Measurements from ENCODE around the gene DCUN1D3.

The DCUN1D3 gene, protein sequence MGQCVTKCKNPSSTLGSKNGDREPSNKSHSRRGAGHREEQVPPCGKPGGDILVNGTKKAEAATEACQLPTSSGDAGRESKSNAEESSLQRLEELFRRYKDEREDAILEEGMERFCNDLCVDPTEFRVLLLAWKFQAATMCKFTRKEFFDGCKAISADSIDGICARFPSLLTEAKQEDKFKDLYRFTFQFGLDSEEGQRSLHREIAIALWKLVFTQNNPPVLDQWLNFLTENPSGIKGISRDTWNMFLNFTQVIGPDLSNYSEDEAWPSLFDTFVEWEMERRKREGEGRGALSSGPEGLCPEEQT

DNA sequence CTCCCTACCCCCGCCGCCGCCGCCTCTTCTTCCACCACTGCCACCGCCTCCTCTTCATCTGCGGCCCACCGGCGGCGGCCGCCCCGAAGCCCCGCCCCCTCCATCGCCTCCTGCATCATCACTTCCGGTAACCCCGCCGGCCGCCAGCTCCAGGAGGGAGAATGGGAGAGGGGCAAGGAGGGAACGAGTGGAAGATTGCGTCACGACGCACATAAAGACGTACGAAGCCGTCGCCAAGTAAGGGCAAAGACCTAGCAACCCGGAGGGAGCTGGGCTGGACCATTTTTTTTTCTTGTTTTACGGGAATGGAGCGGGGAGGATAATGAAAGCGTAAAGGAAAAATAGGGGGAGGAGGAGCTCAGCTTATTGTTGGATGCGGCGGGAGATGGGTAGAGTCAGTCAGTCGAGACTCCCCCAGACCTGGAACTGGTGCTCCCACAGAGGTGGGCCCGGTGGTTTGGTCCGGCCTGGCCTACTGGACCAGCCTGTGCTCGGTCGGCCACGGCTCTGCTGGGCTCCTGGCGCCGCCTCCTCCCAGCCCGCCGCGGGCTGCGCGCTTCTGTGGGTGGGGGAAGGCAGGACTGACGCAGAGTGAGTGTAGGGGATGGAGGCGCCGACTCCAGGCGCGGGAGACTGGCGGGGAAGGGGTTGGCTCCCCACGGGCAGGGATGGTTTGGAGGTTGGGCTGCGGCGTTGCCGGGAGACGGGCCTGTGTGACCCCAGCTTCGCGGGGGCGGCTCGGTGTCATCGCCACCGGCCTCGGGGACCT, at the start of gene DCUN1D3, which contains the start of gene LYRM1:
DCUN1D3 (minus strand) TSS at position 60 of the 769 bp plus-strand sequence. CDS start 37,820 bp downstream, outside the sequence.
LYRM1 (plus strand) TSS at position 473 of the 769 bp plus-strand sequence. CDS start 14,785 bp downstream, outside the sequence.
- H3K36me3 ChIP-seq (ENCODE audit: low read length): no peaks in the 10 kb centered on the region
- TF ChIP-seq CTCF (IDR thresholded peaks at IDR 0.05; ENCODE audit: insufficient read depth, low read length, poor library complexity, severe bottlenecking) (no peak), EZH2phosphoT487 (conservative IDR thresholded peaks at IDR 0.05; ENCODE audit: low read length) (no peak)
- no peaks in the 10 kb centered on the region for H3K9me3 ChIP-seq (ENCODE audit: insufficient read depth, low read length)
- no peaks in the 10 kb centered on the region for H3K9me2 ChIP-seq (replicated peaks; ENCODE audit: insufficient read depth, low read length)
- H2AFZ ChIP-seq (ENCODE audit: low read depth, low read length, severe bottlenecking): peak within 1 kb of the TSS; percentile 71
- H3K9ac ChIP-seq (ENCODE audit: low read length): peak within 1 kb of the TSS; percentile 74
- H3K27me3 ChIP-seq (ENCODE audit: low read length): no peaks in the 10 kb centered on the region
- no peaks in the 10 kb centered on the region for H4K20me1 ChIP-seq (ENCODE audit: low read depth, low read length)
- H3K4me3 ChIP-seq (ENCODE audit: insufficient read depth, low read length, poor library complexity, severe bottlenecking): peak within 1 kb of the TSS; percentile 65
- H3F3A ChIP-seq (ENCODE audit: insufficient read depth): peaks cover 17% of the 10 kb centered on the region
- H3K27ac ChIP-seq (ENCODE audit: low read depth, low read length): peak within 1 kb of the TSS; percentile 71
- H3K4me2 ChIP-seq (ENCODE audit: low read depth, low read length, poor library complexity, severe bottlenecking): peak within 1 kb of the TSS; percentile 62
- peaks cover 25% of the 10 kb centered on the region for H3K79me2 ChIP-seq (ENCODE audit: insufficient read depth, low read length)

DNA sequence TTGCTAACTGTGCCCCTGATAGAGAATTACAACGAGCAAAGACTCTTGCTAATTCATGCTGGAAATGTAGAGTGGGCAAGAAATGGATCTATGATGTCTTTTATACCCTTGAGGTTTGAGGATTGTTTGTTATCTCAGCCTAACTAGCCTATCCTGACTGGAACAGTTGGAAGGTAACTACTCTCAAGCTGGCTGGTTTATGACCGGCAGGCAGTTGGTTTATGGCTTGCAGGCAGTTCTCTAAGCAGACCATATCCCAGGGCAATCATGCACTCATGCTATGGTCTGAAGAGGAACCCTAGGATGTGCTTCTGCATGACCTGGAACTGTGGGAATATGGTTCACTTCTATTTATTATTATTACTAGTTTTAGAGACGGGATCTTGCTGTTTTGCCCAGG, 49.5 kb upstream of the DCUN1D3 start:
- H3K9me2 ChIP-seq (replicated peaks; ENCODE audit: insufficient read depth, low read length): no peaks in the 10 kb centered on the region
- no peak for TF ChIP-seq EZH2phosphoT487 (conservative IDR thresholded peaks at IDR 0.05; ENCODE audit: low read length)
- TF ChIP-seq CTCF (IDR thresholded peaks at IDR 0.05; ENCODE audit: insufficient read depth, low read length, poor library complexity, severe bottlenecking): no peak
- no peak overlapping the region for H3K9ac ChIP-seq (ENCODE audit: low read length)
- no peak overlapping the region for H3K4me3 ChIP-seq (ENCODE audit: insufficient read depth, low read length, poor library complexity, severe bottlenecking)
- no peaks in the 10 kb centered on the region for H3K27me3 ChIP-seq (ENCODE audit: low read length)
- no peak overlapping the region for H2AFZ ChIP-seq (ENCODE audit: low read depth, low read length, severe bottlenecking)
- H3K36me3 ChIP-seq (ENCODE audit: low read length): no peaks in the 10 kb centered on the region
- H3K27ac ChIP-seq (ENCODE audit: low read depth, low read length): no peak overlapping the region
- no peaks in the 10 kb centered on the region for H4K20me1 ChIP-seq (ENCODE audit: low read depth, low read length)
- no peaks in the 10 kb centered on the region for H3K9me3 ChIP-seq (ENCODE audit: insufficient read depth, low read length)
- H3K79me2 ChIP-seq (ENCODE audit: insufficient read depth, low read length): no peaks in the 10 kb centered on the region
- no peak overlapping the region for H3K4me2 ChIP-seq (ENCODE audit: low read depth, low read length, poor library complexity, severe bottlenecking)
- no peaks in the 10 kb centered on the region for H3F3A ChIP-seq (ENCODE audit: insufficient read depth)

DNA sequence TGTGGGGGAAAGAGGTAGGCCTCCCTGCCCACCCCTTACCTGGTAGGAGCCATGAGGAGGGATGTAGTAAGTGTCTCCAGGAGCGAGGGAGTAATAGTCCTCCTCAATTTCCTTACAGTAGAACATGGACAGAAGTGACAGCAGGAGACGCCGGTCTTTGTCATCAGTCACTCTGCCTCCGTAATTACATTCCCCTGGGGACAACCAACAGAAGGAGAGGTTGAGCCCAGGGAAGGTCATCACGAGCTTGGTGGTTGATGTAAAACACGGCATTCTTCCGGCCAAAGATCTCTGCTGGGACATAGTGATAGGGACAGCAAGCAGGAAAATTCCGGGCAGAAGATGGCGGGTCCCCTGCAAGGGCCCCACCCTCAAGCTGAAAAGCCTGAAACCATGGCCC, 48.3 kb upstream of the DCUN1D3 start:
- no peaks in the 10 kb centered on the region for H4K20me1 ChIP-seq (ENCODE audit: low read depth, low read length)
- no peak for TF ChIP-seq CTCF (IDR thresholded peaks at IDR 0.05; ENCODE audit: insufficient read depth, low read length, poor library complexity, severe bottlenecking)
- TF ChIP-seq EZH2phosphoT487 (conservative IDR thresholded peaks at IDR 0.05; ENCODE audit: low read length): no peak
- H3K36me3 ChIP-seq (ENCODE audit: low read length): no peaks in the 10 kb centered on the region

More for the DNA sequence above, 48.3 kb upstream of the DCUN1D3 start:
- no peak overlapping the region for H3K4me2 ChIP-seq (ENCODE audit: low read depth, low read length, poor library complexity, severe bottlenecking)
- H3K9me2 ChIP-seq (replicated peaks; ENCODE audit: insufficient read depth, low read length): no peaks in the 10 kb centered on the region
- H3K4me3 ChIP-seq (ENCODE audit: insufficient read depth, low read length, poor library complexity, severe bottlenecking): no peak overlapping the region
- no peak overlapping the region for H3K27ac ChIP-seq (ENCODE audit: low read depth, low read length)
- H3K9ac ChIP-seq (ENCODE audit: low read length): no peak overlapping the region
- no peaks in the 10 kb centered on the region for H3K9me3 ChIP-seq (ENCODE audit: insufficient read depth, low read length)
- no peak overlapping the region for H2AFZ ChIP-seq (ENCODE audit: low read depth, low read length, severe bottlenecking)
- H3K79me2 ChIP-seq (ENCODE audit: insufficient read depth, low read length): no peaks in the 10 kb centered on the region
- no peaks in the 10 kb centered on the region for H3F3A ChIP-seq (ENCODE audit: insufficient read depth)
- no peaks in the 10 kb centered on the region for H3K27me3 ChIP-seq (ENCODE audit: low read length)

Data from SU-DHL-6 (cell line).